Hippocampal formation (tissue), 2 donors: Measurements from ENCODE around the gene SLC4A4.

Experiments used
- DNase-seq, 2 donors: peaks; one replicate each; lab custom pipeline; 2025; lab: John Stamatoyannopoulos, UW

SLC4A4 gene

GRCh38 chr4:71541541-71541940 lies 202.7 kb downstream of the SLC4A4 start:
- DNase-seq: no peak

GRCh38 chr4:71545168-71545567 lies 206.3 kb downstream of the SLC4A4 start:
- no peak for DNase-seq

- DNase-seq: no peak
These were observed 210.8 kb downstream of the SLC4A4 start for GRCh38 chr4:71549516-71550160.

GRCh38 chr4:71550220-71551165 lies 211.7 kb downstream of the SLC4A4 start:
- DNase-seq: no peak

- peak in 1 of 2 donors; percentile 40 for DNase-seq
These were observed 214.8 kb downstream of the SLC4A4 start for GRCh38 chr4:71553605-71554004.

GRCh38 chr4:71554025-71554424 lies 215.2 kb downstream of the SLC4A4 start:
- DNase-seq: no peak

- DNase-seq: no peak
These were observed 219.4 kb downstream of the SLC4A4 start for GRCh38 chr4:71558248-71558647.

GRCh38 chr4:71559957-71560571 lies 221.2 kb downstream of the SLC4A4 start:
- DNase-seq: no peak

GRCh38 chr4:71564775-71565174 lies 226.0 kb downstream of the SLC4A4 start:
- no peak for DNase-seq

GRCh38 chr4:71566856-71567255 lies 228.0 kb downstream of the SLC4A4 start:
- DNase-seq: no peak

GRCh38 chr4:71568131-71568530 lies 229.3 kb downstream of the SLC4A4 start:
- DNase-seq: no peak

- DNase-seq: no peak
These were observed 231.7 kb downstream of the SLC4A4 start for GRCh38 chr4:71570492-71570891.

GRCh38 chr4:71571346-71571745 lies 232.5 kb downstream of the SLC4A4 start:
- DNase-seq: no peak

GRCh38 chr4:71583971-71584370 lies 245.2 kb downstream of the SLC4A4 start:
- DNase-seq: no peak

- DNase-seq: no peak
These were observed 245.8 kb downstream of the SLC4A4 start for GRCh38 chr4:71584585-71584984.

- DNase-seq: no peak
These were observed 247.4 kb downstream of the SLC4A4 start for GRCh38 chr4:71586087-71586763.

- DNase-seq: no peak
These were observed 249.2 kb downstream of the SLC4A4 start for GRCh38 chr4:71587995-71588394.

- DNase-seq: no peak
These were observed 254.0 kb downstream of the SLC4A4 start for GRCh38 chr4:71592793-71593192.

GRCh38 chr4:71593311-71593710 lies 254.5 kb downstream of the SLC4A4 start:
- no peak for DNase-seq

GRCh38 chr4:71595576-71596108 lies 256.8 kb downstream of the SLC4A4 start:
- no peak for DNase-seq

GRCh38 chr4:71599578-71599977 lies 260.8 kb downstream of the SLC4A4 start:
- DNase-seq: no peak
